Effector memory CD8-positive, alpha-beta T cell (primary cell): ENCODE data around the gene VLDLR.

Experiments
- ATAC-seq: fragments of 150-1000 bp; cut with Tn5 transposase; replicated peaks from 2 replicates; pipeline ENCODE4 v1.10.0; 2021; ENCODE audit warnings: mild to moderate bottlenecking, moderate library complexity
- DNase-seq, 3 experiments: peaks; one replicate each; pipeline ENCODE4 v3.0.0; 2021
- H3K27ac Mint-ChIP-seq, 2 donors: one replicate each; pipeline ENCODE4 v1.8.0; 2022; ENCODE audit warnings: mild to moderate bottlenecking in 2 of 2, mixed read lengths in 2 of 2, moderate library complexity in 2 of 2
- H3K27me3 Mint-ChIP-seq, 2 donors: one replicate each; pipeline ENCODE4 v1.8.0; 2022; ENCODE audit warnings: mixed read lengths in 2 of 2
- H3K36me3 Mint-ChIP-seq: one replicate; pipeline ENCODE4 v1.8.0; 2022; ENCODE audit warnings: mild to moderate bottlenecking, moderate library complexity, mixed read lengths; ENCODE audit not compliant: insufficient read depth
- H3K4me1 Mint-ChIP-seq, 2 donors: one replicate each; pipeline ENCODE4 v1.8.0; 2022; ENCODE audit warnings: low read depth in 2 of 2, mixed read lengths in 2 of 2
- H3K4me3 Mint-ChIP-seq, 2 donors: one replicate each; pipeline ENCODE4 v1.8.0; 2022; ENCODE audit warnings: mild to moderate bottlenecking in 2 of 2, mixed read lengths in 2 of 2, moderate library complexity in 2 of 2
- H3K9me3 Mint-ChIP-seq, 2 donors: one replicate each; pipeline ENCODE4 v1.8.0; 2022; ENCODE audit warnings: mixed read lengths in 2 of 2
- total RNA-seq, 9 experiments: gene quantifications; one replicate each; lab custom pipeline; 2026; lab: John Stamatoyannopoulos, UW

VLDLR gene
- 1.6 to 40.2 (median 9.5) reads per million in 9 experiments for total RNA-seq

GRCh38 chr9:2621722-2622460 lies at the start of gene VLDLR:
Gene VLDLR (plus strand): TSS chr9:2621787. CDS start chr9:2622190, 403 bp downstream.
- H3K9me3 Mint-ChIP-seq = no peaks in the 10 kb centered on the region
- no peak within 1 kb of the TSS for H3K27ac Mint-ChIP-seq
- H3K4me1 Mint-ChIP-seq = peaks cover 14 to 19% of the 10 kb centered on the region in 2 donors
- ATAC-seq (peak; percentile 59), DNase-seq (peak in 2 of 3 experiments; percentile 5)
- H3K4me3 Mint-ChIP-seq = peak within 1 kb of the TSS; percentile 82 to 95
- H3K36me3 Mint-ChIP-seq = peaks cover 3% of the 10 kb centered on the region
- peaks cover 56% of the 10 kb centered on the region in 2 donors for H3K27me3 Mint-ChIP-seq

GRCh38 chr9:2574203-2574602 lies 47.4 kb upstream of the VLDLR start:
- peaks cover 0 to 8% of the 10 kb centered on the region in 2 donors for H3K27me3 Mint-ChIP-seq

GRCh38 chr9:2576631-2577030 lies 45.0 kb upstream of the VLDLR start:
- no peak overlapping the region for H3K27ac Mint-ChIP-seq
- DNase-seq = no peak
- H3K36me3 Mint-ChIP-seq = peaks cover 2% of the 10 kb centered on the region
- peaks cover 0 to 8% of the 10 kb centered on the region in 2 donors for H3K27me3 Mint-ChIP-seq
- no peaks in the 10 kb centered on the region for H3K4me1 Mint-ChIP-seq
- H3K9me3 Mint-ChIP-seq = no peaks in the 10 kb centered on the region
- ATAC-seq = no peak
- no peak overlapping the region for H3K4me3 Mint-ChIP-seq

More at GRCh38 chr9:2574203-2574602, 47.4 kb upstream of the VLDLR start:
- Mint-ChIP-seq H3K36me3 (peaks cover 3% of the 10 kb centered on the region), H3K9me3 (no peaks in the 10 kb centered on the region), H3K4me3 (no peak overlapping the region), H3K4me1 (no peaks in the 10 kb centered on the region), H3K27ac (no peak overlapping the region)
- no peak for DNase-seq
- no peak for ATAC-seq

- Mint-ChIP-seq H3K4me3 (no peak overlapping the region), H3K27ac (no peak overlapping the region), H3K27me3 (peaks cover 25 to 36% of the 10 kb centered on the region in 2 donors), H3K4me1 (peaks cover 0 to 6% of the 10 kb centered on the region in 2 donors), H3K9me3 (no peaks in the 10 kb centered on the region), H3K36me3 (no peaks in the 10 kb centered on the region)
- no peak for DNase-seq
- peak; percentile 29 for ATAC-seq
Measured at GRCh38 chr9:2583308-2584013, 38.1 kb upstream of the VLDLR start.

- peaks cover 14 to 19% of the 10 kb centered on the region in 2 donors for H3K27me3 Mint-ChIP-seq
- no peaks in the 10 kb centered on the region for H3K36me3 Mint-ChIP-seq
- H3K4me1 Mint-ChIP-seq = no peaks in the 10 kb centered on the region
- no peak overlapping the region for H3K27ac Mint-ChIP-seq
- no peak for DNase-seq
- peaks cover 3 to 14% of the 10 kb centered on the region in 2 donors for H3K9me3 Mint-ChIP-seq
- no peak overlapping the region for H3K4me3 Mint-ChIP-seq
- ATAC-seq = no peak
Measured at GRCh38 chr9:2591967-2592366, 29.6 kb upstream of the VLDLR start.

- H3K4me3 Mint-ChIP-seq = no peak overlapping the region
Measured at GRCh38 chr9:2593744-2594143, 27.8 kb upstream of the VLDLR start.

GRCh38 chr9:2595973-2596372 lies 25.6 kb upstream of the VLDLR start:
- peaks cover 2 to 14% of the 10 kb centered on the region in 2 donors for H3K9me3 Mint-ChIP-seq
- no peaks in the 10 kb centered on the region for H3K36me3 Mint-ChIP-seq
- DNase-seq = no peak

More at GRCh38 chr9:2593744-2594143, 27.8 kb upstream of the VLDLR start:
- no peaks in the 10 kb centered on the region for H3K36me3 Mint-ChIP-seq
- H3K27ac Mint-ChIP-seq = no peak overlapping the region
- no peak for ATAC-seq
- no peak for DNase-seq
- no peaks in the 10 kb centered on the region for H3K4me1 Mint-ChIP-seq
- H3K27me3 Mint-ChIP-seq = peaks cover 21% of the 10 kb centered on the region in 2 donors
- H3K9me3 Mint-ChIP-seq = peaks cover 3 to 14% of the 10 kb centered on the region in 2 donors

GRCh38 chr9:2597483-2597882 lies 24.1 kb upstream of the VLDLR start:
- H3K36me3 Mint-ChIP-seq = no peaks in the 10 kb centered on the region
- ATAC-seq = no peak

More at GRCh38 chr9:2595973-2596372, 25.6 kb upstream of the VLDLR start:
- no peak for ATAC-seq
- Mint-ChIP-seq H3K27me3 (peaks cover 33 to 34% of the 10 kb centered on the region in 2 donors), H3K4me1 (no peaks in the 10 kb centered on the region), H3K27ac (no peak overlapping the region), H3K4me3 (no peak overlapping the region)

GRCh38 chr9:2599896-2600295 lies 21.7 kb upstream of the VLDLR start:
- Mint-ChIP-seq H3K27me3 (peaks cover 21 to 38% of the 10 kb centered on the region in 2 donors), H3K9me3 (no peaks in the 10 kb centered on the region), H3K4me1 (no peaks in the 10 kb centered on the region), H3K36me3 (no peaks in the 10 kb centered on the region), H3K27ac (no peak overlapping the region), H3K4me3 (no peak overlapping the region)
- DNase-seq = no peak
- ATAC-seq = no peak

More at GRCh38 chr9:2597483-2597882, 24.1 kb upstream of the VLDLR start:
- Mint-ChIP-seq H3K27ac (no peak overlapping the region), H3K9me3 (peaks cover 2 to 9% of the 10 kb centered on the region in 2 donors), H3K4me3 (no peak overlapping the region), H3K27me3 (peaks cover 33 to 44% of the 10 kb centered on the region in 2 donors), H3K4me1 (no peaks in the 10 kb centered on the region)
- no peak for DNase-seq

GRCh38 chr9:2600307-2600706 lies 21.3 kb upstream of the VLDLR start:
- H3K4me1 Mint-ChIP-seq = no peaks in the 10 kb centered on the region
- no peak for DNase-seq
- ATAC-seq = no peak
- peaks cover 21 to 38% of the 10 kb centered on the region in 2 donors for H3K27me3 Mint-ChIP-seq
- no peaks in the 10 kb centered on the region for H3K36me3 Mint-ChIP-seq
- H3K9me3 Mint-ChIP-seq = no peaks in the 10 kb centered on the region
- no peak overlapping the region for H3K27ac Mint-ChIP-seq
- H3K4me3 Mint-ChIP-seq = no peak overlapping the region

GRCh38 chr9:2601785-2602378 lies 19.7 kb upstream of the VLDLR start:
- H3K4me3 Mint-ChIP-seq = no peak overlapping the region
- DNase-seq (no peak), ATAC-seq (no peak)
- H3K4me1 Mint-ChIP-seq = no peaks in the 10 kb centered on the region
- no peaks in the 10 kb centered on the region for H3K36me3 Mint-ChIP-seq
- no peak overlapping the region for H3K27ac Mint-ChIP-seq
- H3K9me3 Mint-ChIP-seq = no peaks in the 10 kb centered on the region
- H3K27me3 Mint-ChIP-seq = peaks cover 20 to 38% of the 10 kb centered on the region in 2 donors

GRCh38 chr9:2602704-2603116 lies 18.9 kb upstream of the VLDLR start:
- Mint-ChIP-seq H3K9me3 (no peaks in the 10 kb centered on the region), H3K4me3 (no peak overlapping the region), H3K36me3 (no peaks in the 10 kb centered on the region), H3K27ac (no peak overlapping the region), H3K27me3 (peaks cover 12 to 38% of the 10 kb centered on the region in 2 donors), H3K4me1 (no peaks in the 10 kb centered on the region)
- no peak for DNase-seq
- ATAC-seq = no peak

GRCh38 chr9:2603621-2604020 lies 18.0 kb upstream of the VLDLR start:
- Mint-ChIP-seq H3K4me1 (no peaks in the 10 kb centered on the region), H3K4me3 (no peak overlapping the region)

More at GRCh38 chr9:2603621-2604020, 18.0 kb upstream of the VLDLR start:
- no peaks in the 10 kb centered on the region for H3K9me3 Mint-ChIP-seq
- ATAC-seq = no peak
- no peak for DNase-seq
- peaks cover 17 to 34% of the 10 kb centered on the region in 2 donors for H3K27me3 Mint-ChIP-seq
- H3K36me3 Mint-ChIP-seq = no peaks in the 10 kb centered on the region
- H3K27ac Mint-ChIP-seq = no peak overlapping the region
